HG03097 (cell line): ENCODE data around the gene PTTG1IP.

Experiments used
- ATAC-seq: cut with Tn5 transposase; IDR thresholded peaks from one replicate; pipeline ENCODE4 v1.9.1; 2021; ENCODE audit not compliant: unreplicated experiment, low FRiP score

Gene PTTG1IP

GRCh38 chr21:44898011-44898488 lies 24.6 kb upstream of the PTTG1IP start:
- no peak for ATAC-seq

- ATAC-seq: no peak
Observed at GRCh38 chr21:44897326-44898010, 24.0 kb upstream of the PTTG1IP start.

GRCh38 chr21:44896561-44897286 lies 23.2 kb upstream of the PTTG1IP start:
- no peak for ATAC-seq

- ATAC-seq: no peak
Observed at GRCh38 chr21:44895859-44896258, 22.4 kb upstream of the PTTG1IP start.

- no peak for ATAC-seq
Observed at GRCh38 chr21:44894687-44895302, 21.3 kb upstream of the PTTG1IP start.

GRCh38 chr21:44893948-44894656 lies 20.6 kb upstream of the PTTG1IP start:
- ATAC-seq: no peak

GRCh38 chr21:44893278-44893556 lies 19.7 kb upstream of the PTTG1IP start:
- no peak for ATAC-seq

GRCh38 chr21:44892536-44893277 lies 19.2 kb upstream of the PTTG1IP start:
- no peak for ATAC-seq

GRCh38 chr21:44892095-44892494 lies 18.6 kb upstream of the PTTG1IP start:
- no peak for ATAC-seq

- ATAC-seq: no peak
Observed at GRCh38 chr21:44891631-44892031, 18.1 kb upstream of the PTTG1IP start.

GRCh38 chr21:44890961-44891541 lies 17.6 kb upstream of the PTTG1IP start:
- ATAC-seq: no peak

- no peak for ATAC-seq
Observed at GRCh38 chr21:44890338-44890931, 16.9 kb upstream of the PTTG1IP start.

- ATAC-seq: no peak
Observed at GRCh38 chr21:44889625-44890337, 16.3 kb upstream of the PTTG1IP start.

GRCh38 chr21:44888581-44889550 lies 15.4 kb upstream of the PTTG1IP start:
- ATAC-seq: no peak

GRCh38 chr21:44887807-44888580 lies 14.5 kb upstream of the PTTG1IP start:
- no peak for ATAC-seq

GRCh38 chr21:44887126-44887806 lies 13.8 kb upstream of the PTTG1IP start:
- ATAC-seq: no peak
